ENCODE results near the gene UFD1. TPM values are rescaled to one million over a fixed set of nuclear protein-coding genes. Genes with fewer than 3 reads are reported as not detected.

The UFD1 gene
- total and polyA plus RNA-seq, 9 of the 15 experiments (the other 6 are each of a cell fraction or from before 2014, with no cell fraction given), result 238 to 645 (median 363) TPM

DNA sequence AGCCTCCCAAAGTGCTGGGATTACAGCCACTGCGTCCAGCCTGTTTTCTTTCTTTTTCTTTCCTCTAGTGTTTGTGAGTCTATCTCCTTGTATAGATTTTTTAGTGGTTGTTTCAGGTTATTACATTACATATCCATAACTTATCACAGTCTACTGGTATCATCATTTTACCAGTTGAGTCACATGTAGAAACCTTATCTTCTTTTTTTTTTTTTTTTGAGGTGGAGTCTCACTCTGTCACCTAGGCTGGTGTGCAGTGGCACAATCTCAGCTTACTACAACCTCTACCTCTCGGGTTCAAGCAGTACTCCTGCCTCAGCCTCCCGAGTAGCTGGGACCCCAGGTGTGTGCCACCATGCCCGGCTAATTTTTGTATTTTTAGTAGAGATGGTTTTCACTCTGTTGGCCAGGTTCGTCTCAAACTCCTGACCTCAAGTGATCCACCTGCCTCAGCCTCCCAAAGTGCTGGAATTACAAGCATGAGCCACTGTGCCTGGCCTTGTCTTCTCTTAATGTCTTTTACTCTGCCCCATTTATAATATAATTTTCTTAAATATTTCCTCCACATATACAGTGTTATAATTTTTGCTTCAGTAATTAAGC, 11.7 kb upstream of the UFD1 start (continued):
- TF ChIP-seq, protein P1, sequence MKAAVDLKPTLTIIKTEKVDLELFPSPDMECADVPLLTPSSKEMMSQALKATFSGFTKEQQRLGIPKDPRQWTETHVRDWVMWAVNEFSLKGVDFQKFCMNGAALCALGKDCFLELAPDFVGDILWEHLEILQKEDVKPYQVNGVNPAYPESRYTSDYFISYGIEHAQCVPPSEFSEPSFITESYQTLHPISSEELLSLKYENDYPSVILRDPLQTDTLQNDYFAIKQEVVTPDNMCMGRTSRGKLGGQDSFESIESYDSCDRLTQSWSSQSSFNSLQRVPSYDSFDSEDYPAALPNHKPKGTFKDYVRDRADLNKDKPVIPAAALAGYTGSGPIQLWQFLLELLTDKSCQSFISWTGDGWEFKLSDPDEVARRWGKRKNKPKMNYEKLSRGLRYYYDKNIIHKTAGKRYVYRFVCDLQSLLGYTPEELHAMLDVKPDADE (conservative IDR thresholded peaks at IDR 0.05; ENCODE audit: control insufficient read depth, low read depth, low read length), result no peak
- TF ChIP-seq CUX1 (CRISPR knock-in tag; IDR thresholded peaks at IDR 0.05) (no peak), MTA1 (IDR thresholded peaks at IDR 0.05; ENCODE audit: borderline replicate concordance) (no peak), ETS2 (tag; IDR thresholded peaks at IDR 0.05; ENCODE audit: borderline replicate concordance, poor library complexity, severe bottlenecking) (no peak), SMARCA4 (IDR thresholded peaks at IDR 0.05) (peak; percentile 16; the same call in 1 of the 2 replicates), HSF4 (CRISPR knock-in tag; IDR thresholded peaks at IDR 0.05; ENCODE audit: borderline replicate concordance) (no peak), ZNF583 (CRISPR knock-in tag; IDR thresholded peaks at IDR 0.05) (no peak), ZBTB2 (IDR thresholded peaks at IDR 0.05) (0 out of 2 replicates have a peak, but pooled peaks have one; percentile 7), KLF10 (CRISPR knock-in tag; IDR thresholded peaks at IDR 0.05) (no peak), RBM25 (IDR thresholded peaks at IDR 0.05; ENCODE audit: low read depth, low read length, severe bottlenecking) (no peak)
- TF ChIP-seq, protein P2, sequence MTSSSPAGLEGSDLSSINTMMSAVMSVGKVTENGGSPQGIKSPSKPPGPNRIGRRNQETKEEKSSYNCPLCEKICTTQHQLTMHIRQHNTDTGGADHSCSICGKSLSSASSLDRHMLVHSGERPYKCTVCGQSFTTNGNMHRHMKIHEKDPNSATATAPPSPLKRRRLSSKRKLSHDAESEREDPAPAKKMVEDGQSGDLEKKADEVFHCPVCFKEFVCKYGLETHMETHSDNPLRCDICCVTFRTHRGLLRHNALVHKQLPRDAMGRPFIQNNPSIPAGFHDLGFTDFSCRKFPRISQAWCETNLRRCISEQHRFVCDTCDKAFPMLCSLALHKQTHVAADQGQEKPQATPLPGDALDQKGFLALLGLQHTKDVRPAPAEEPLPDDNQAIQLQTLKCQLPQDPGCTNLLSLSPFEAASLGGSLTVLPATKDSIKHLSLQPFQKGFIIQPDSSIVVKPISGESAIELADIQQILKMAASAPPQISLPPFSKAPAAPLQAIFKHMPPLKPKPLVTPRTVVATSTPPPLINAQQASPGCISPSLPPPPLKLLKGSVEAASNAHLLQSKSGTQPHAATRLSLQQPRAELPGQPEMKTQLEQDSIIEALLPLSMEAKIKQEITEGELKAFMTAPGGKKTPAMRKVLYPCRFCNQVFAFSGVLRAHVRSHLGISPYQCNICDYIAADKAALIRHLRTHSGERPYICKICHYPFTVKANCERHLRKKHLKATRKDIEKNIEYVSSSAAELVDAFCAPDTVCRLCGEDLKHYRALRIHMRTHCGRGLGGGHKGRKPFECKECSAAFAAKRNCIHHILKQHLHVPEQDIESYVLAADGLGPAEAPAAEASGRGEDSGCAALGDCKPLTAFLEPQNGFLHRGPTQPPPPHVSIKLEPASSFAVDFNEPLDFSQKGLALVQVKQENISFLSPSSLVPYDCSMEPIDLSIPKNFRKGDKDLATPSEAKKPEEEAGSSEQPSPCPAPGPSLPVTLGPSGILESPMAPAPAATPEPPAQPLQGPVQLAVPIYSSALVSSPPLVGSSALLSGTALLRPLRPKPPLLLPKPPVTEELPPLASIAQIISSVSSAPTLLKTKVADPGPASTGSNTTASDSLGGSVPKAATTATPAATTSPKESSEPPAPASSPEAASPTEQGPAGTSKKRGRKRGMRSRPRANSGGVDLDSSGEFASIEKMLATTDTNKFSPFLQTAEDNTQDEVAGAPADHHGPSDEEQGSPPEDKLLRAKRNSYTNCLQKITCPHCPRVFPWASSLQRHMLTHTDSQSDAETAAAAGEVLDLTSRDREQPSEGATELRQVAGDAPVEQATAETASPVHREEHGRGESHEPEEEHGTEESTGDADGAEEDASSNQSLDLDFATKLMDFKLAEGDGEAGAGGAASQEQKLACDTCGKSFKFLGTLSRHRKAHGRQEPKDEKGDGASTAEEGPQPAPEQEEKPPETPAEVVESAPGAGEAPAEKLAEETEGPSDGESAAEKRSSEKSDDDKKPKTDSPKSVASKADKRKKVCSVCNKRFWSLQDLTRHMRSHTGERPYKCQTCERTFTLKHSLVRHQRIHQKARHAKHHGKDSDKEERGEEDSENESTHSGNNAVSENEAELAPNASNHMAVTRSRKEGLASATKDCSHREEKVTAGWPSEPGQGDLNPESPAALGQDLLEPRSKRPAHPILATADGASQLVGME (CRISPR knock-in tag; IDR thresholded peaks at IDR 0.05), result no peak
